GM21825 (cell line): ENCODE measurements around the gene NRP1.
"Not testable (repeated sequence)": the region's sequence is repeated elsewhere in the genome, so short reads cannot be mapped to it uniquely, and the experiment has no call there.

ENCODE experiments used
- ATAC-seq: cut with Tn5 transposase; IDR thresholded peaks from one replicate; pipeline ENCODE4 v1.9.1; 2021; ENCODE audit warnings: mild to moderate bottlenecking, moderate library complexity; ENCODE audit not compliant: unreplicated experiment

The NRP1 gene

GRCh38 chr10:33325929-33326328 is 8.5 kb downstream of the NRP1 start:
- no peak for ATAC-seq

DNA sequence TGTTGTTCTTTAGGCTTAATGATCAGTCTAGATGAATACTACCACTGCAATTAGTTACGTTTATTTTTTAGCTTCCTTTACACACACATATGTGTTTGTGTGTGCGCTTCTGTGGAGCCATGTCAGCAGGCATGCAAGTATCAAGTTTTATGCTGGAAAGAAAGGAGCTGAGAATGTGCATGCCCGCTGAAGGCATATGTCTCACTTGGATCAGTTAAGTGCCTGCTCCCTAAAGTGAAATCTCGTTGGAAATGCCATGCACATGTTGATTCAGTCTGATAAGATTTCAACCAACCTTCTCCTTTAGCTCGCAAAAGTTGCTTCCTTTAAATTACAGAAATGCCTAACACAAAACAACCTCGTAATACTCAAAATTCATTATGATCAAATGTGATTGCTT is 10.7 kb downstream of the NRP1 start:
- no peak for ATAC-seq

DNA sequence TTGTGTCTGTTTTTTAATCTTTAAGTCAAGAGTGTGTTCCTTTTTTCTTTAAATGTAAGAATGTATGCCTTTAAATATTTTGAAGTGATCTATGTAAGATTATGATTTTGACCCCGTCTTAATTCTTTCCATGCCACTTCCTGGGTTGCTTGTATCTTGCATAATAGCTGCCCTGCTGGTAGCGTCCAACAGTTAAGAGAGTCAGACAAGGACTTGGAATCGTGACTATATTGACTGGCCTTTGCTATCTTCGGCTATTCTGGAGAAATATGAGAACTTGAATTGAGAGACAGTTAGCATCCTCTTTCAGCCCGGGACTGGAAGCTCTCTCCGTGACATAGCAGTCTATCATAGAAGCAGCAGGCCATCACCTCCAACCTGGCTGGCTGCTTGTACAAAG is 13.0 kb downstream of the NRP1 start:
- no peak for ATAC-seq

DNA sequence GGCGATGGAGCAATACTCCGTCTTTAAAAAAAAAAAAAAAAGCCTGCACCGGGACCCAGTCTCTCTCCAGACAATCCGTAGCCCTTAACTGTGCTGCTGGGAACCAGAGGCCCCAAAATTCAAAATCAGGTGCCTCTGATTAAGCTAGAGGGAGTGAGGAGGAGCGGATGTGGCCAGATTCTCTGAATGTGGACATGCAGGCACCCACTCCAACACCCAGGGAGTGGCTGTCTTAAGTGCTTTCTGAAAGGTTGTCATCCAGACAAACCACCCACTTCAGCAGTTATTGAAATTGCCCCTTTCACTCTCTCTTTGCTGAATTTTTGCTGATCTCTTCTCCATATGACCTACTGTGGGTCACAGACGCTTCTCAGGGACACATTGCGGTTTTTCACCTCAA is 14.2 kb downstream of the NRP1 start:
- no peak for ATAC-seq

DNA sequence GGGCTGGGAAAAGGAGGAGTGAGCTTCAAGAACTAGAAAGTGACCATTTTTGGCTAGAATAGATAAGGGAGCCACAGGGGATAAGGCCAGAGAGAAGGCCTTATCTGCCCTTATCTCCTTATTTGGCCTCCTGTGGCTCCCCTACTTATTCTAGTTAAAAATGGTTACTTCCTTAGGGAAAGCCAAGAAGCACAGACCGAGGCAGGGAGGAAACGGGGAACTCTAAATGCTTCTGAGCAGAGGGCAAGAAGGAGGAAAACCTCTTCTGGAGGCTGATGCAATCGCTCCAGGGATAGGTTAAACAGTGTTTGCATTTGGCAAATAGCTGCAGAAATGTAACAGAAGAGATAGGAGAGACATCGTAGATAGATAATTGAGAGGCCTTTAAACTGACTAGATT is 18.6 kb downstream of the NRP1 start:
- no peak for ATAC-seq

- no peak for ATAC-seq
Measured at GRCh38 chr10:33314811-33315561, 19.5 kb downstream of the NRP1 start.

DNA sequence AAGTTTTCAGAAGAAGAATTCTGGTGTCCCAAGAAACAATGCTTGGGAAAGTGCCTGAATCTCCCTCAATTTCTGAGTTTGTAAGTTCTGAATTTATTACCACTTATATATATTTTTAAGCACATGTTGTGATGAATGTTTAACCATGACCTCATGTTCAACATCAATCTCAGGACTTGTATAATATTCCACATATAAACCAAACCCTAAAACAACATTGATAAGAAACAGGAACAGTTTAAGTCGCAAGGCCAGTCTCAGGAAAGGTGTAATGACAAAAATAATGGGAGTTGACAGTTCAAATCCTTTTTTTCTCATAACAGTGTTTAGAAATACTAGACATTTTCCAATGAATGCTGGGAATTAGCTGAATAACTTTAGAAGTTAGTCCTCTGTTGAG is 22.8 kb downstream of the NRP1 start:
- ATAC-seq: no peak

GRCh38 chr10:33310853-33311252 is 23.6 kb downstream of the NRP1 start:
- ATAC-seq: no peak

DNA sequence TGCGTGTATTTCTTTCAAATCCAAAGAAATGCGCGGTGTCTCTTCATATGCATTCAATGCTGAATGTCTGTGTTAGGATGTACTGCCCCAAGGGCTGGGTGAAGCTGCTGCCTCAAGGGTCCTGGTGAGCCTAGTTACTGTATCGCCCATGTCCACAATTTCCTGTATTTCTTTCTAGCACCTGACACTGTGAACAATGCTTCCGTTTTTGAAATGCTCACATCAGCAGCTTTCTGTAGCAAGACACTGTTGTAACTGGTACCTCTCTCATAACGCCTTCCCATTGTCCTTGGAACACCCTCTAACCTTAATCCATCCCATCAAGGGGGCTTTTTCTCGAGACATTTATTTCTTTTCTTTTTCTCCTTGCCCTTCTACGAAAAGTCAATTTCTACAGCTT is 25.1 kb downstream of the NRP1 start:
- no peak for ATAC-seq

- no peak for ATAC-seq
Measured at GRCh38 chr10:33307835-33308234, 26.6 kb downstream of the NRP1 start.

- no peak for ATAC-seq
Measured at GRCh38 chr10:33306701-33307519, 27.6 kb downstream of the NRP1 start.

GRCh38 chr10:33306126-33306525 is 28.3 kb downstream of the NRP1 start:
- ATAC-seq: no peak

GRCh38 chr10:33304423-33305225 is 29.8 kb downstream of the NRP1 start:
- ATAC-seq: no peak

DNA sequence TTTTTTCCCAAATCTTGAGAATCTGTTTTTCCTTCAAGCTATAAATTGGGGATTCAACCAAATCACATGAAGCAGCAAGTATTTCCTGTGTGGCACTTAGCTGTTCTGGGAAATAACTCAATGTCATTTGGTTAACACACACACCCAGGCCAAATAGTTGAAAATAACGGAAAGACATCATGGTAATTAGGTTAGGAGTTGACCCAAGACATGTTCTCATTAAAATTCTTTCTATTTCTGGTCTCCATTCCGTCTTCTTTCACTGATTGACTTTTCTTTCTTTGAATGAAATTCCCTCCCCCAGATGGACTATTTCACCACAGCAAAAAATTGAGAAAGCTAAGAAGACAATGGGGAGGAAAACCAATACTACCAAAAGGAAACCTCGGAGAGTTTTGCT is 30.5 kb downstream of the NRP1 start:
- no peak for ATAC-seq

DNA sequence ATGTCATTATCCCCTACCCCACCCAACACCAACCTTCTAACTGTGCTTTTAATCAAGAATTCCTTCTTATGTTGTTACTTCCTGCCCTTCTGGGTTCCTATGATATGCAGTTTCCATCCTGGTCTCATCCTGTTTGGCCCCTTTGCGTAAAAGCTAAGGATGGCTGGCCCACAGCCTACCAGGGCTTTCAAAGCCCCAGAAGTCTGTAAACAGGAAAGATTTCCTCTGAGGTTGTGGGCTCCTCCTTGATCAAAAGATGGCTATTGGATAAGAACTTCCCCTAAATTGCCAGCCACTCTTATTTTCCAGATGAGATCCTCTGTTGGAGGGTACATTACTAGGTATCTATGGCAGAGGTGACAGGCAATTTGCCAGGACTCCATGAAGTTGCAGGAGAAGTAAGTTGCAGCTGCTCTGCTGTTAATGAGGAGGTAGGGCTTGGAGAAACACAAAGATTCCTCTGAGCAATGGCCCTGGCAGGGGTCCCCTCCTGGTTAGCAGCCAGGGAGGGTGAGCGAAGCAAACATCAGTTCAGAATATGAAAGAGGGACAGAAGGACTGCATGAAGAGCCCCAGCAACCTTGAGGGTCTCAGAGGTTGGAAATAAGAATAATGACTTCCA is 32.1 kb downstream of the NRP1 start:
- ATAC-seq: no peak

DNA sequence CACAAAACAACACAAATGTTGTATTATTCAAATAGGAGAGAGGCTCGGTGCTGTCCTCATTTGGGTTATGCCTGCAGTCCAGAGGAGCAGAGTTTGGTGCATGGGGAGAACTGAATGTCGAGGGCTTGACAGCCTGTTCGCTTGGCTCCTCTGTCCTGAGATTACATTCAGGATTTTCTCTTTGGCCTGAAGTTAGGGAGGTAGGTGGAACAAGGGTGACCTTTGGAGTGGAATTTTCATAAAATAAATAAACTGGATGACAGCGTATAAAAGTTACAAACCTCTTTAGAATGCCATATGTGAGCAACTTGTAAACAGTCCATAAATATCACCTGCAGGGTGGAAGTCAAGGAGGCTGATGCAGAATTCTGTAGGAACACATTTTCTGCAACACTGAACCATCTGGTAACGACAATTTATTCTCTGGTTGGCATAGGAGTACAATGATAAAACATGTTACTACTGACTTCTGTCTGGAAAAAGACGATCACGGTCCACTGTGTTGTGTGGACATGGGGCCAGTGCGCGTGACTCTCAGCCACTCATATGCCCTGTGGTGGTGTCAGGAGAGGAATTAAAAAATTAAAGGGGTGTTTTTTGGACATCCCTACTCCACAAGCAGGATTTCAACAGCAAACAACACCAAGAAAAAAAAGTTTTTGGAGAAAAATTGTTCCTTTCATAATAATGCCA is 33.2 kb downstream of the NRP1 start:
- no peak for ATAC-seq

- not testable (repeated sequence) for ATAC-seq
Measured at GRCh38 chr10:33300544-33300943, 33.9 kb downstream of the NRP1 start.

- ATAC-seq: no peak
Measured at GRCh38 chr10:33298893-33299292, 35.6 kb downstream of the NRP1 start.

DNA sequence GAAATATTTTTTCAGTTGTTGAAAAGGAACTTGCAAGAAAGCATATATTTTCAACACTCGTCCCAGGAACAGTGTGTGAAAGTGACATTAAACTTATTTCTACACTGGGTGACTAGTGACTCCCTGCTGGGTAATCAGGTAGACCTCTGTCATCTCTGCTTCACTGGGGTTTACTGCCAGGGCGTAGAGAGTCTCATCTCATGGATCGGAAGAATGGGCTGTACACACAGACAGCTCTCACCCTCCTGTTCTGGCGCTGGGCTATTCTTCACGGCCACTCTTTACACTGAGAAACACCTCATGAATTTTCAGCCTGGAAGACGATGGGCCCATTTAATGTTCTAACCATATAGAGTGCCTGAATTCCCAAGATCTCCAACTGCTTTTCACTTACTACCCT is 36.4 kb downstream of the NRP1 start:
- ATAC-seq: no peak

DNA sequence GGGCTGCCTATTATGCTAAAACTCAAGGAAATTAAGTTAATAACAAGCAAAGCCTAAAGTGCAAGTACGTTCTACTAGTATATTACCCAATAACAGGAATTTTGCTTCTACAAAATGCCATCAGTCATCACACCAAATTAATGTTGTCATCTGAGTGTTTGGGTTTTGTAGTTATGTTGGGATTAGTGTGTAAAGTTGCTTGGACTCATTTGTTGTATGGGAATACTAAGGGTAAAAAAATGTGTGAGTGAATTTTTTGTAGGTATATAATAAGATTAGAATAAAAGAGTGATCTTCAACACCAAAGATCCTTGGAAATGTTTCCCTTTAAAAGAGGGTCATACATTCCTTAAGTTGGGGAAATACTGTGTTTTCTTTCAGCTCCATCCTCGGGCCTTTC is 38.6 kb downstream of the NRP1 start:
- no peak for ATAC-seq
